Upper lobe of right lung (tissue), 1 donor: ENCODE results near the gene RAB11FIP4. TPM values are rescaled to one million over a fixed set of nuclear protein-coding genes. Genes with fewer than 3 reads are reported as not detected.
"Not testable (repeated sequence)": the region's sequence is repeated elsewhere in the genome, so short reads cannot be mapped to it uniquely, and the experiment has no call there.

Experiments used
- ATAC-seq: fragments of 200-7000 bp; cut with Tn5 transposase; one replicate; pipeline ENCODE4 v1.9.1; 2020; ENCODE audit warnings: mild to moderate bottlenecking, moderate library complexity
- DNase-seq: peaks from one replicate; pipeline ENCODE4 v3.0.0-alpha.2; 2020
- H3K27ac ChIP-seq: fragments of 200-600 bp; one replicate; pipeline ENCODE4 v1.8.0; 2022
- H3K27me3 ChIP-seq: fragments of 200-600 bp; one replicate; pipeline ENCODE4 v1.8.0; 2022; ENCODE audit warnings: mild to moderate bottlenecking
- H3K36me3 ChIP-seq: fragments of 200-600 bp; one replicate; pipeline ENCODE4 v1.8.0; 2022
- H3K4me1 ChIP-seq: fragments of 200-600 bp; one replicate; pipeline ENCODE4 v1.8.0; 2022
- H3K4me3 ChIP-seq: fragments of 200-600 bp; one replicate; pipeline ENCODE4 v1.8.0; 2022; ENCODE audit warnings: mild to moderate bottlenecking
- H3K9me3 ChIP-seq: fragments of 200-600 bp; one replicate; pipeline ENCODE4 v1.8.0; 2022
- intact Hi-C: fragments of 100-400 bp; cut with DNase I; formaldehyde crosslinking; loops from one replicate; pipeline ENCODE4 v1.11.0; 2022
- long read RNA-seq: library from polyadenylated mRNA; unstranded; transcript quantifications from one replicate; pipeline ENCODE4 v2.0.0, GENCODE V29; 2021
- total RNA-seq: library from RNA; stranded (reverse); fragmentation: NEBNext Ultra II Directional; extraction: Animal tissue kit (Norgen Biotek cat#: 25700); gene quantifications from one replicate; pipeline ENCODE4 v1.2.1, GENCODE V29; 2021
- TF ChIP-seq, protein P1 (sequence below): fragments of 200-600 bp; IDR thresholded peaks from one replicate; pipeline ENCODE4 v1.8.0; 2022; ENCODE audit warnings: antibody characterized with exemption
- donor health status: DM: no; HTN: yes; CAD: no; lungs with severe emphysema.

The RAB11FIP4 gene
- 13.5 TPM for total RNA-seq
- long read RNA-seq, transcript RAB11FIP4-201 (13 exons, 1,968 nt): major isoform, 17 of 29 reads
- long read RNA-seq, partial matches to known transcripts: 7 of 29 reads
- long read RNA-seq, other reads (novel, unspliced or antisense): 5 of 29 reads

- DNase-seq (no peak), ATAC-seq (peak; percentile 31)
- TF ChIP-seq, protein P1, sequence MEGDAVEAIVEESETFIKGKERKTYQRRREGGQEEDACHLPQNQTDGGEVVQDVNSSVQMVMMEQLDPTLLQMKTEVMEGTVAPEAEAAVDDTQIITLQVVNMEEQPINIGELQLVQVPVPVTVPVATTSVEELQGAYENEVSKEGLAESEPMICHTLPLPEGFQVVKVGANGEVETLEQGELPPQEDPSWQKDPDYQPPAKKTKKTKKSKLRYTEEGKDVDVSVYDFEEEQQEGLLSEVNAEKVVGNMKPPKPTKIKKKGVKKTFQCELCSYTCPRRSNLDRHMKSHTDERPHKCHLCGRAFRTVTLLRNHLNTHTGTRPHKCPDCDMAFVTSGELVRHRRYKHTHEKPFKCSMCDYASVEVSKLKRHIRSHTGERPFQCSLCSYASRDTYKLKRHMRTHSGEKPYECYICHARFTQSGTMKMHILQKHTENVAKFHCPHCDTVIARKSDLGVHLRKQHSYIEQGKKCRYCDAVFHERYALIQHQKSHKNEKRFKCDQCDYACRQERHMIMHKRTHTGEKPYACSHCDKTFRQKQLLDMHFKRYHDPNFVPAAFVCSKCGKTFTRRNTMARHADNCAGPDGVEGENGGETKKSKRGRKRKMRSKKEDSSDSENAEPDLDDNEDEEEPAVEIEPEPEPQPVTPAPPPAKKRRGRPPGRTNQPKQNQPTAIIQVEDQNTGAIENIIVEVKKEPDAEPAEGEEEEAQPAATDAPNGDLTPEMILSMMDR: no peak
- no peaks in the 10 kb centered on the region for H3K9me3 ChIP-seq
- intact Hi-C loops: no loop called here
- no peak within 1 kb of the TSS for H3K27ac ChIP-seq
- H3K27me3 ChIP-seq: peaks cover 58% of the 10 kb centered on the region
- H3K4me1 ChIP-seq: no peaks in the 10 kb centered on the region
- H3K4me3 ChIP-seq: peak within 1 kb of the TSS; percentile 39
- no peaks in the 10 kb centered on the region for H3K36me3 ChIP-seq
Observed at GRCh38 chr17:31391496-31391949, at the start of gene RAB11FIP4. Gene RAB11FIP4 (plus strand): TSS chr17:31391675. CDS start chr17:31391853, 178 bp downstream.

GRCh38 chr17:31345191-31345747 is 46.2 kb upstream of the RAB11FIP4 start:
- H3K4me1 ChIP-seq, H3K27me3 ChIP-seq, H3K27ac ChIP-seq, H3K9me3 ChIP-seq, DNase-seq, intact Hi-C loops, H3K4me3 ChIP-seq: not testable (repeated sequence)
- H3K36me3 ChIP-seq: peaks cover 45% of the 10 kb centered on the region
- ATAC-seq: peak; percentile 25

GRCh38 chr17:31349454-31349853 is 42.0 kb upstream of the RAB11FIP4 start:
- no peaks in the 10 kb centered on the region for H3K4me1 ChIP-seq
- no peaks in the 10 kb centered on the region for H3K9me3 ChIP-seq
- H3K27ac ChIP-seq: no peak overlapping the region
- H3K36me3 ChIP-seq: peaks cover 49% of the 10 kb centered on the region
- DNase-seq (no peak), ATAC-seq (no peak)
- intact Hi-C loops: no loop called here
- H3K27me3 ChIP-seq: no peaks in the 10 kb centered on the region
- no peak overlapping the region for H3K4me3 ChIP-seq
- TF ChIP-seq, protein P1: no peak

DNA sequence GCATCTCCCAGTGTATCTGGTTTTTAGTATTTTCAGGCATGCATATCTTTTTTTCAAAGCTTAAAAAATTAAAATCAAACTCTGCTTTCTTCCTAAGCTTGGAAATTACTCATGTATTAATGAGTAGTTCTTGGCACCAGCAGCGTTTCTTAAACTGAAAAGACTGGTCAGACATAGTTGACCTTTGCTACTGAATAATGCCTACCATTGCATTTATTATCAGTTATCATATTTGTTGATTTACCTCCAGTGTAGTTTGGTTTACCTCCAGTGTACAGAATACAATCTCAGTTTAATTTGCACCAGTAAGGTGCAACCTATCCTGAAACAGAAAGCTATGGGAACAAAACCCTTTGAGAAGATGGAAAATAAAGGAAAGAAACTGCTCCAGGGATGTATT is 35.5 kb upstream of the RAB11FIP4 start:
- no peaks in the 10 kb centered on the region for H3K9me3 ChIP-seq
- H3K4me1 ChIP-seq: no peaks in the 10 kb centered on the region
- no peak overlapping the region for H3K27ac ChIP-seq
- no peak for ATAC-seq
- peaks cover 68% of the 10 kb centered on the region for H3K36me3 ChIP-seq
- no peak overlapping the region for H3K4me3 ChIP-seq
- intact Hi-C loops: no loop called here
- TF ChIP-seq, protein P1: no peak
- DNase-seq: no peak
- H3K27me3 ChIP-seq: no peaks in the 10 kb centered on the region

GRCh38 chr17:31357091-31357490 is 34.4 kb upstream of the RAB11FIP4 start:
- TF ChIP-seq, protein P1: no peak
- intact Hi-C loops: no loop called here
- H3K27me3 ChIP-seq: no peaks in the 10 kb centered on the region
- H3K4me3 ChIP-seq: no peak overlapping the region
- H3K9me3 ChIP-seq: no peaks in the 10 kb centered on the region
- DNase-seq (no peak), ATAC-seq (no peak)
- no peaks in the 10 kb centered on the region for H3K4me1 ChIP-seq
- peaks cover 66% of the 10 kb centered on the region for H3K36me3 ChIP-seq
- no peak overlapping the region for H3K27ac ChIP-seq

- intact Hi-C loops: no loop called here
- H3K9me3 ChIP-seq: no peaks in the 10 kb centered on the region
- no peak for ATAC-seq
- H3K27ac ChIP-seq: no peak overlapping the region
- TF ChIP-seq, protein P1: no peak
- H3K4me3 ChIP-seq: no peak overlapping the region
- DNase-seq: no peak
- peaks cover 61% of the 10 kb centered on the region for H3K36me3 ChIP-seq
- H3K27me3 ChIP-seq: no peaks in the 10 kb centered on the region
- no peaks in the 10 kb centered on the region for H3K4me1 ChIP-seq
Observed at GRCh38 chr17:31357839-31358394, 33.6 kb upstream of the RAB11FIP4 start.
